ENCODE measurements around the gene WBP2. TPM values are rescaled to one million over a fixed set of nuclear protein-coding genes. Genes with fewer than 3 reads are reported as not detected.

Gene WBP2
- total and polyA plus RNA-seq, 9 of the 15 experiments (the other 6 are each of a cell fraction or from before 2014, with no cell fraction given) = 2.2 to 74.3 (median 20.0) TPM

DNA sequence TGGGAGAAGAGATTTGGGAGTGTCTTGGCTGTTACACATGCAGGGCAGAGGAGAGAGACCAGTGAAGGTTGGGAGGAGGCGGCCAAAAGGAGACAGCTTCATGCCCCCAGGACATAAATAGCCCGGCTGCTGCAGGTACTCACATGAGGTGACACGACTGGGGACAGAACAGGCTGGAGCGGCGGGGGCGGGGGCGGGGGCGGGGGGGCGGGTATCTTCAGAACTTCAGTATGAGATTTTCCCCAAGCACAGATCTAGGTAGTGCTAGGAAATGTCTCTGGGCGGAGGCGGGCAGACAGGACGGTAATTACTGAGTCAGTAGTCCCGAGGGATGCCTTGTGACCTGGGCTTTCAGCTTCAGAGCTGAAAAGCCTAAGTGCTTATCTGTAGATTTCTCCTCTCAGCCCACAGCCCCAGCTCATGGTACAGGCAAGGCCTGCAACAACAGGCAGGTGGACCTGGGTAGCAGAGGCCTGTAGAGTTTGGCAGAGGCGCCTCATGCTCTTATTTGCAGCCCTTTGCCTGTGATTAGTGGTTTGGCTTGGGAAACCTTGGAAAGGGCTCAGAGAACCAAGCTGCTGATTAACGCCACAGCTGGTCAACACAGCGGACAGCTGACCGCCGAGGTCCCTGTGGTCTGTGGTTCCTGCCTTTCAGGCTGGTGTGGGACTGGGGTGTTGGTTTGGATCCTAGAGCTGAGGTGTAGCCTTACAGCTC is 46.1 kb downstream of the WBP2 start (continued):
- TF ChIP-seq, protein P1, sequence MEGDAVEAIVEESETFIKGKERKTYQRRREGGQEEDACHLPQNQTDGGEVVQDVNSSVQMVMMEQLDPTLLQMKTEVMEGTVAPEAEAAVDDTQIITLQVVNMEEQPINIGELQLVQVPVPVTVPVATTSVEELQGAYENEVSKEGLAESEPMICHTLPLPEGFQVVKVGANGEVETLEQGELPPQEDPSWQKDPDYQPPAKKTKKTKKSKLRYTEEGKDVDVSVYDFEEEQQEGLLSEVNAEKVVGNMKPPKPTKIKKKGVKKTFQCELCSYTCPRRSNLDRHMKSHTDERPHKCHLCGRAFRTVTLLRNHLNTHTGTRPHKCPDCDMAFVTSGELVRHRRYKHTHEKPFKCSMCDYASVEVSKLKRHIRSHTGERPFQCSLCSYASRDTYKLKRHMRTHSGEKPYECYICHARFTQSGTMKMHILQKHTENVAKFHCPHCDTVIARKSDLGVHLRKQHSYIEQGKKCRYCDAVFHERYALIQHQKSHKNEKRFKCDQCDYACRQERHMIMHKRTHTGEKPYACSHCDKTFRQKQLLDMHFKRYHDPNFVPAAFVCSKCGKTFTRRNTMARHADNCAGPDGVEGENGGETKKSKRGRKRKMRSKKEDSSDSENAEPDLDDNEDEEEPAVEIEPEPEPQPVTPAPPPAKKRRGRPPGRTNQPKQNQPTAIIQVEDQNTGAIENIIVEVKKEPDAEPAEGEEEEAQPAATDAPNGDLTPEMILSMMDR (IDR thresholded peaks at IDR 0.05 in 2 of 3, conservative IDR thresholded peaks at IDR 0.05 in 1 of 3; ENCODE audit: insufficient read depth in 2 of 3, low read depth in 1 of 3, low read length in 3 of 3) = no peak
- TF ChIP-seq, protein P2, sequence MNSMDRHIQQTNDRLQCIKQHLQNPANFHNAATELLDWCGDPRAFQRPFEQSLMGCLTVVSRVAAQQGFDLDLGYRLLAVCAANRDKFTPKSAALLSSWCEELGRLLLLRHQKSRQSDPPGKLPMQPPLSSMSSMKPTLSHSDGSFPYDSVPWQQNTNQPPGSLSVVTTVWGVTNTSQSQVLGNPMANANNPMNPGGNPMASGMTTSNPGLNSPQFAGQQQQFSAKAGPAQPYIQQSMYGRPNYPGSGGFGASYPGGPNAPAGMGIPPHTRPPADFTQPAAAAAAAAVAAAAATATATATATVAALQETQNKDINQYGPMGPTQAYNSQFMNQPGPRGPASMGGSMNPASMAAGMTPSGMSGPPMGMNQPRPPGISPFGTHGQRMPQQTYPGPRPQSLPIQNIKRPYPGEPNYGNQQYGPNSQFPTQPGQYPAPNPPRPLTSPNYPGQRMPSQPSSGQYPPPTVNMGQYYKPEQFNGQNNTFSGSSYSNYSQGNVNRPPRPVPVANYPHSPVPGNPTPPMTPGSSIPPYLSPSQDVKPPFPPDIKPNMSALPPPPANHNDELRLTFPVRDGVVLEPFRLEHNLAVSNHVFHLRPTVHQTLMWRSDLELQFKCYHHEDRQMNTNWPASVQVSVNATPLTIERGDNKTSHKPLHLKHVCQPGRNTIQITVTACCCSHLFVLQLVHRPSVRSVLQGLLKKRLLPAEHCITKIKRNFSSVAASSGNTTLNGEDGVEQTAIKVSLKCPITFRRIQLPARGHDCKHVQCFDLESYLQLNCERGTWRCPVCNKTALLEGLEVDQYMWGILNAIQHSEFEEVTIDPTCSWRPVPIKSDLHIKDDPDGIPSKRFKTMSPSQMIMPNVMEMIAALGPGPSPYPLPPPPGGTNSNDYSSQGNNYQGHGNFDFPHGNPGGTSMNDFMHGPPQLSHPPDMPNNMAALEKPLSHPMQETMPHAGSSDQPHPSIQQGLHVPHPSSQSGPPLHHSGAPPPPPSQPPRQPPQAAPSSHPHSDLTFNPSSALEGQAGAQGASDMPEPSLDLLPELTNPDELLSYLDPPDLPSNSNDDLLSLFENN (IDR thresholded peaks at IDR 0.05; ENCODE audit: low read depth in 2 of 2, low read length in 2 of 2) = no peak
- no peak for TF ChIP-seq SMAD4 (CRISPR knock-in tag; conservative IDR thresholded peaks at IDR 0.05)
- TF ChIP-seq, protein P3, sequence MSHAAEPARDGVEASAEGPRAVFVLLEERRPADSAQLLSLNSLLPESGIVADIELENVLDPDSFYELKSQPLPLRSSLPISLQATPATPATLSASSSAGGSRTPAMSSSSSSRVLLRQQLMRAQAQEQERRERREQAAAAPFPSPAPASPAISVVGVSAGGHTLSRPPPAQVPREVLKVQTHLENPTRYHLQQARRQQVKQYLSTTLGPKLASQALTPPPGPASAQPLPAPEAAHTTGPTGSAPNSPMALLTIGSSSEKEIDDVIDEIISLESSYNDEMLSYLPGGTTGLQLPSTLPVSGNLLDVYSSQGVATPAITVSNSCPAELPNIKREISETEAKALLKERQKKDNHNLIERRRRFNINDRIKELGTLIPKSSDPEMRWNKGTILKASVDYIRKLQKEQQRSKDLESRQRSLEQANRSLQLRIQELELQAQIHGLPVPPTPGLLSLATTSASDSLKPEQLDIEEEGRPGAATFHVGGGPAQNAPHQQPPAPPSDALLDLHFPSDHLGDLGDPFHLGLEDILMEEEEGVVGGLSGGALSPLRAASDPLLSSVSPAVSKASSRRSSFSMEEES (CRISPR knock-in tag; IDR thresholded peaks at IDR 0.05) = no peak
- TF ChIP-seq RBM34 (IDR thresholded peaks at IDR 0.05; ENCODE audit: borderline replicate concordance, insufficient read depth, low read length) = no peak
- TF ChIP-seq, protein P4, sequence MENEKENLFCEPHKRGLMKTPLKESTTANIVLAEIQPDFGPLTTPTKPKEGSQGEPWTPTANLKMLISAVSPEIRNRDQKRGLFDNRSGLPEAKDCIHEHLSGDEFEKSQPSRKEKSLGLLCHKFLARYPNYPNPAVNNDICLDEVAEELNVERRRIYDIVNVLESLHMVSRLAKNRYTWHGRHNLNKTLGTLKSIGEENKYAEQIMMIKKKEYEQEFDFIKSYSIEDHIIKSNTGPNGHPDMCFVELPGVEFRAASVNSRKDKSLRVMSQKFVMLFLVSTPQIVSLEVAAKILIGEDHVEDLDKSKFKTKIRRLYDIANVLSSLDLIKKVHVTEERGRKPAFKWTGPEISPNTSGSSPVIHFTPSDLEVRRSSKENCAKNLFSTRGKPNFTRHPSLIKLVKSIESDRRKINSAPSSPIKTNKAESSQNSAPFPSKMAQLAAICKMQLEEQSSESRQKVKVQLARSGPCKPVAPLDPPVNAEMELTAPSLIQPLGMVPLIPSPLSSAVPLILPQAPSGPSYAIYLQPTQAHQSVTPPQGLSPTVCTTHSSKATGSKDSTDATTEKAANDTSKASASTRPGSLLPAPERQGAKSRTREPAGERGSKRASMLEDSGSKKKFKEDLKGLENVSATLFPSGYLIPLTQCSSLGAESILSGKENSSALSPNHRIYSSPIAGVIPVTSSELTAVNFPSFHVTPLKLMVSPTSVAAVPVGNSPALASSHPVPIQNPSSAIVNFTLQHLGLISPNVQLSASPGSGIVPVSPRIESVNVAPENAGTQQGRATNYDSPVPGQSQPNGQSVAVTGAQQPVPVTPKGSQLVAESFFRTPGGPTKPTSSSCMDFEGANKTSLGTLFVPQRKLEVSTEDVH (IDR thresholded peaks at IDR 0.05; ENCODE audit: low read depth, partially characterized antibody) = no peak
- TF ChIP-seq ZNF79 (CRISPR knock-in tag; IDR thresholded peaks at IDR 0.05; ENCODE audit: low read depth) = peak; percentile 19; the same call in 1 of the 2 replicates
- TF ChIP-seq, protein P5, sequence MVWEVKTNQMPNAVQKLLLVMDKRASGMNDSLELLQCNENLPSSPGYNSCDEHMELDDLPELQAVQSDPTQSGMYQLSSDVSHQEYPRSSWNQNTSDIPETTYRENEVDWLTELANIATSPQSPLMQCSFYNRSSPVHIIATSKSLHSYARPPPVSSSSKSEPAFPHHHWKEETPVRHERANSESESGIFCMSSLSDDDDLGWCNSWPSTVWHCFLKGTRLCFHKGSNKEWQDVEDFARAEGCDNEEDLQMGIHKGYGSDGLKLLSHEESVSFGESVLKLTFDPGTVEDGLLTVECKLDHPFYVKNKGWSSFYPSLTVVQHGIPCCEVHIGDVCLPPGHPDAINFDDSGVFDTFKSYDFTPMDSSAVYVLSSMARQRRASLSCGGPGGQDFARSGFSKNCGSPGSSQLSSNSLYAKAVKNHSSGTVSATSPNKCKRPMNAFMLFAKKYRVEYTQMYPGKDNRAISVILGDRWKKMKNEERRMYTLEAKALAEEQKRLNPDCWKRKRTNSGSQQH (CRISPR knock-in tag; IDR thresholded peaks at IDR 0.05) = 0 out of 2 replicates have a peak, but pooled peaks have one; percentile 19
- no peak for TF ChIP-seq ATF1 (CRISPR knock-in tag; IDR thresholded peaks at IDR 0.05)
- TF ChIP-seq ATF1 (tag; IDR thresholded peaks at IDR 0.05) = no peak
- peak; percentile 27; the same call in 1 of the 2 replicates for TF ChIP-seq TOE1 (IDR thresholded peaks at IDR 0.05; ENCODE audit: borderline replicate concordance)
- TF ChIP-seq TOE1 (CRISPR knock-in tag; IDR thresholded peaks at IDR 0.05; ENCODE audit: borderline replicate concordance, low read depth) = no peak
- TF ChIP-seq NEUROD1 (IDR thresholded peaks at IDR 0.05; ENCODE audit: borderline replicate concordance, low read depth, low read length, partially characterized antibody) = no peak
- no peak for TF ChIP-seq FUS (optimal IDR thresholded peaks at IDR 0.05; ENCODE audit: low read depth, low read length)
- no peak for TF ChIP-seq ZNF507 (tag; conservative IDR thresholded peaks at IDR 0.05)

All from K562 (cell line).